Fibroblast of the aortic adventitia (primary cell): ENCODE results near the gene NFIB. TPM values are rescaled to one million over a fixed set of nuclear protein-coding genes. Genes with fewer than 3 reads are reported as not detected.

Experiments used
- DNase-seq: peaks from one replicate; pipeline ENCODE4 v3.0.0-alpha.2; 2010; ENCODE audit warnings: low read depth
- H3K4me3 ChIP-seq: 2 replicates; pipeline ENCODE4 v1.5.1; 2011; ENCODE audit warnings: low read depth, mild to moderate bottlenecking, control low read depth, low read length, moderate library complexity
- CTCF ChIP-seq: IDR thresholded peaks from 2 replicates; pipeline ENCODE4 v1.5.1; 2011; ENCODE audit warnings: mild to moderate bottlenecking, low read length, control low read depth, inconsistent platforms; ENCODE audit not compliant: insufficient read depth
- total RNA-seq: library from RNA; depleted of rRNA; stranded (reverse); fragments of >200 nt; gene quantifications from 2 replicates; pipeline ENCODE4 v1.2.3, GENCODE V29; 2012; ENCODE audit warnings: low replicate concordance

The NFIB gene
- total RNA-seq, 1 donor = 111 TPM

GRCh38 chr9:14270358-14271092 lies 43.4 kb downstream of the NFIB start:
- peak; percentile 78 for DNase-seq
- H3K4me3 ChIP-seq = no peak overlapping the region
- TF ChIP-seq CTCF = no peak

GRCh38 chr9:14269916-14270315 lies 44.0 kb downstream of the NFIB start:
- TF ChIP-seq CTCF = no peak

GRCh38 chr9:14263707-14264483 lies 50.0 kb downstream of the NFIB start:
- H3K4me3 ChIP-seq = no peak overlapping the region
- DNase-seq = no peak
- TF ChIP-seq CTCF = no peak

More at GRCh38 chr9:14269916-14270315, 44.0 kb downstream of the NFIB start:
- no peak for DNase-seq
- H3K4me3 ChIP-seq = no peak overlapping the region

- no peak overlapping the region for H3K4me3 ChIP-seq
- DNase-seq = no peak
- TF ChIP-seq CTCF = no peak
Measured at GRCh38 chr9:14262827-14263226, 51.1 kb downstream of the NFIB start.

- no peak for TF ChIP-seq CTCF
- no peak for DNase-seq
- H3K4me3 ChIP-seq = no peak overlapping the region
Measured at GRCh38 chr9:14261616-14262015, 52.3 kb downstream of the NFIB start.

- no peak for TF ChIP-seq CTCF
- no peak overlapping the region for H3K4me3 ChIP-seq
- DNase-seq = no peak
Measured at GRCh38 chr9:14260101-14260500, 53.8 kb downstream of the NFIB start.
